OCI-LY1 (cell line): ENCODE measurements around the gene CD109.

Source experiments
- CTCF ChIP-seq: fragments of 200-600 bp; sonication (generic), shearing (Covaris generic); IDR thresholded peaks from 2 replicates; pipeline ENCODE4 v1.5.1; 2017; ENCODE audit warnings: mild to moderate bottlenecking, antibody characterized with exemption, low read length, moderate library complexity, mixed read lengths
- EZH2 ChIP-seq: fragments of 200-600 bp; sonication (generic), shearing (Covaris generic); IDR thresholded peaks from 2 replicates; pipeline ENCODE4 v1.8.0; 2017; ENCODE audit warnings: borderline replicate concordance, mixed run types, mild to moderate bottlenecking, antibody characterized with exemption, low read length, moderate library complexity, mixed read lengths

- TF ChIP-seq CTCF (no peak), EZH2 (no peak)
Observed at GRCh38 chr6:73747289-73747688, 51.3 kb downstream of the CD109 start.
